HG02852 (cell line): ENCODE results near the gene PKDCC.
A peak's percentile ranks its signal among the peaks of the same experiment; 100 is the strongest.
"Not testable (repeated sequence)": the region's sequence is repeated elsewhere in the genome, so short reads cannot be mapped to it uniquely, and the experiment has no call there.

Experiments used
- ATAC-seq: cut with Tn5 transposase; IDR thresholded peaks from one replicate; pipeline ENCODE4 v1.9.1; 2021; ENCODE audit warnings: mild to moderate bottlenecking, moderate library complexity; ENCODE audit not compliant: unreplicated experiment

PKDCC gene

GRCh38 chr2:42085070-42085469 lies 37.2 kb downstream of the PKDCC start:
- not testable (repeated sequence) for ATAC-seq

- no peak for ATAC-seq
These were observed 38.1 kb downstream of the PKDCC start for GRCh38 chr2:42085706-42086487.

GRCh38 chr2:42086500-42086953 lies 38.7 kb downstream of the PKDCC start:
- peak; percentile 49 for ATAC-seq

DNA sequence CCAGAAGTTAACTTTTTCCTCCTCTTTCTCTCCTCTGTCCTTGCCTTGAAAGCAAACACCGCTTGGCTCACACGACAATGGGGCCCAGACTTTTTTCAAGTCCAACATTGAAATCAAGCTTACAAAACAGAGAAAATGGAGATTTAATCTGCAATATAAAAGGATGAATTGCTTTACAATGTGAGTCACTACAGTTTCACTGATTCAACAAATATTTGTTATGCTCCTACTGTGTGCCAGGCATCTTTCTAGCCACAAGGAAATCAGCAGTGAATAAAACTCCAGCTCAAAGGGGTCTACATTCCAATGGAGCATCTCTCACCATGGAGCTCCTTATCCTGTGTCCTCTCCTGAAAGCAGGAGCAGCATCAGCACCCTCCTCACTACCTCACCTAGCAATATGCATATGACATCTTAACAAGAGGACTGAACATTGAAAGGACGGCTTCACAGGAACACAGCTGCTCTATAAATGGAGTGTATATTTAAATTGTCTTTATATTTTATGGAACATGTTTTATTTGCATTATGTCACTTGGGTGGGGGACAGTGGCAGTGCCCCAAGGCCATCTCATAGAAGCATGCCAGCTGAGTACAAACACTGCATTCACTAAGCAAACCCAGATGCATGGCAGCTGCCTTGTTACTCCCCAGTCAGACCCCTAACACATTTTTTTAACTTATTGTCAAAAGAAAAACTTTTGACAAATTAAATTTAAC lies 39.5 kb downstream of the PKDCC start:
- no peak for ATAC-seq

DNA sequence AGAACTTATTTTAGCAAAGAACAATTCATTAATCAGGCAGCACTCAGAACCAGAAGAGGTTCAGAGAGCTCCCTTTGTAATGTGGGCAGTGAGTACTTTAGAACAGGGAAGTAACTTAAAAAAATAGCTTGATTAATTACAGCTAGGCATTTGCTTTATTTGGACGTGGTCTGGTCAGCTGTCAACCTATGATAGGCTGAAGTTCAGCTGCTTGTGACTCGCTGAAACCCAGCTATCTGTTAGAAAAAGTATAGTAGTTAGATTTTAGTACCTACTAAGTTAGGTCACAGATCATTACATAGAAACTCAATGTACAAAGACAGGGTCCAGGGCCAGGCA lies 40.0 kb downstream of the PKDCC start:
- no peak for ATAC-seq

DNA sequence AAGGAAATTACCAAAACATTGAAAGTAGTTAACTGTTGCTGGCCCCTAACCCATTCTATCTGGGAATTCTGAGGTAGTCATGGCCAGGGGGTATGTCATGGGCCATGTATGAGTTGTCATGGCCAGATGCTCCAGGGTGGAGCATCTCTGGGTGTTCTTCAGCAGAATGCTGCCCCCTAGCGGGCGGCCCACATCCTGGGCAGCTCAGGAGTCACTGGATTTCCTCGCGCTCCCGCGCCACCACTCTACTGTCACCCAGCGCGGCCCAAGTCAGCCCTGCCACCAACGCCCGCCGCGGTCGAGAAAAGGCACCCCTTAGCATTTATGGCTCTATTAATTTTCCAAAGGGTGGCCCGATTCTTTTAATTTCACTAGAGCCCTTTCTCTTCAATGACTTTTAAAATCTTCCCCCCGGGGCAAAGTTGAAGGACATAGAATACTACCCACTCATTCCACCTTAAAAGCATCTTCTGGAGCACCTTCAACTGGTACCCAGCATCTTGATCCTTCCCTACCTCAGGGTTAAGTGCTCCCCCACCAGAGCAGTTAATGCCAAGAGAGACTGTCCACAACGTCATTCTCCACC lies 41.6 kb downstream of the PKDCC start:
- ATAC-seq: peak; percentile 88

DNA sequence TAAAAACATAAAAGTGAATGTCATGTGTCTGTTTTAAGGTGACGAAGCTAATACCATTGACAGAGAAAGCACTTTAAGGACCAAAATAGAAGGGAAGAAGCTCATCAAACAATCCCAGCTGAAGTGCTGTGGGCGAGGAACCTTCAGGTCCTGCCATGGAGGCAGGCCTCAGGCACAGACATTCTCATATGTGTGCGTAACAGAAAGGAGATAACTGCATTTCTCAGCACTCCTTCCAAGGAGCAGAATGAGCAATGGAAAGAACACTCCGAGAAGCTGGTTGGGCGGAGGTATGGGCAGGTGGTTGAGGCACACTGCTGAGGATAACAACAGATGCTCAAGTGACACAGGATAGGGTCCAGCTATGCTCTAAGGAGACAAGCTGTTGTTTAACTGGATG lies 42.4 kb downstream of the PKDCC start:
- ATAC-seq: no peak

- no peak for ATAC-seq
These were observed 43.9 kb downstream of the PKDCC start for GRCh38 chr2:42091671-42092070.

DNA sequence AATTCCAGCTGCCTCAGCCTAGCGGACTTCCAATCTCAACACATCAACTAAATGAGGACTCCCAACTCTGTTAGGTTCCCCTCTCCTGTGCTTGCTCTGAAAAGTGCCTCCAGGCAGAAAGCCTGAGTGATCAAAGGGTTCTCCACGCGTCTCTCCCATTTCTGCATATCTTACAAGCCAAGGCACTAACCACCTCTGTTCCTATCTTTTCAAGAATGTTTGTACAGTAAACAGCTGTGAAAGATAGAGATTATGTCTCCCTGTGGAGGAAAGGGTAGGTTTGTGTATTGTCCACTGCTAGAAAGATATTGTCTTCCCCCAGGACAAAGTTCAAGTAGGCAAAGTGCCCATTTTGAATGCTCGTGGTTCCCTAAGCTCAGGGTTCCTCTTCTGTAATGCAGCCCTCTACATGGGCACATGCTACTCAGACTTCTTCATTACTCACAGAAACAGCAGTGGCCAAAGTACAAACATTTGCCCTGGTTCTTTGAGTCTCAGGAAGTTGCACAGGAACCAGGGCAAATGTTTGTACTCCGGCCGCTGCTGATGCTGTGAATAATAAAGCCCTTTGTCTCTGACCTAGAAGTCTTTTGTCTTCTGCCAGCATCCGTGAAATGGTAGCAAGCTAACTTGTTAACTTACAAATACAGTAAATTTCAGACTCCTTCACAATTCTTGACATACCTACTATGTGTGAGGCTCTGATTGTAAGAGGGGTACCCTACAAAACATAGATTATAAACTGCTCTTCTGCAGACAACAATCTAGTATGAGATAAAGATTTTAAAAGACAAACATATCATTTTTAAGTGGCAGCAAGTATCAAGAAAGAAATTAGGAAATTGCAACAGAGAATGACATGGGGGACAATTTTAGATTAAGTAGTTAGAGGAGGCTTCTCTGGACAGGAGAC lies 44.5 kb downstream of the PKDCC start:
- no peak for ATAC-seq

- ATAC-seq: no peak
These were observed 46.3 kb downstream of the PKDCC start for GRCh38 chr2:42094114-42094513.

- ATAC-seq: no peak
These were observed 48.1 kb downstream of the PKDCC start for GRCh38 chr2:42095923-42096408.

DNA sequence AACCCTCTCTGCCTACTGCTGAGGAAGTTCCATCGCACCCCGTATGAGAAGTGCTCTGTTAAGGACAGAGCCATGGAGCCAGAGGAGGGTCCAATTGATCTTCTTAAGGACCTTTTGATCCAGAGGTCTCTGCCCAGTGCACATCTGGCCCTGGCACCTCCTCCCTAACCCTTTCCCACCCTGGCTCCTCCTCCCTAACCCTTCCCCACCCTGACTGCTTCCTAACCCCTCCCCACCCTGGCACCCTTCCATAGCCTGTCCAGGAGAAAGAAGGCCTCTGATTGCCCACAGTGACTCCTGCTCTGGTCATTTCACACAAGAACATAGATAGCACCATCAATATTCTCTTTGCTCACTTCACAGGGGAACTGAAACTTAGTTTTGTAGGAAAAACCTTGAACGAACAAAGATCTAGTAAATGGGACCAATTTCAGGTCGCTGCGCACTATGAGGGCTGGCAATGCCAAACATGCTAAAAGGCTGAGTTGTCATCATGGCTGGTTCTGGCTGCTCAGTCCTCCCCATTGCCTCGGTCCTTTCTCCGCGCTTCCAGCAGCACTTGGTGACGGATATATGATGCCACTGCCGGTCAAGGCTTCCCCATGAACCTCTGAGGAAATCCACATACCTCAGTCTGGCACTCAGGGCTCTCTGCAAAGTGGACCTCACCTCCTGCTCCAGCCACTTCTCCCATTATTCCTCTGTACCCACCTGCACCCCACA lies 49.2 kb downstream of the PKDCC start:
- ATAC-seq: peak; percentile 51

GRCh38 chr2:42098571-42099437 lies 51.0 kb downstream of the PKDCC start:
- no peak for ATAC-seq

GRCh38 chr2:42099438-42100173 lies 51.8 kb downstream of the PKDCC start:
- ATAC-seq: no peak

DNA sequence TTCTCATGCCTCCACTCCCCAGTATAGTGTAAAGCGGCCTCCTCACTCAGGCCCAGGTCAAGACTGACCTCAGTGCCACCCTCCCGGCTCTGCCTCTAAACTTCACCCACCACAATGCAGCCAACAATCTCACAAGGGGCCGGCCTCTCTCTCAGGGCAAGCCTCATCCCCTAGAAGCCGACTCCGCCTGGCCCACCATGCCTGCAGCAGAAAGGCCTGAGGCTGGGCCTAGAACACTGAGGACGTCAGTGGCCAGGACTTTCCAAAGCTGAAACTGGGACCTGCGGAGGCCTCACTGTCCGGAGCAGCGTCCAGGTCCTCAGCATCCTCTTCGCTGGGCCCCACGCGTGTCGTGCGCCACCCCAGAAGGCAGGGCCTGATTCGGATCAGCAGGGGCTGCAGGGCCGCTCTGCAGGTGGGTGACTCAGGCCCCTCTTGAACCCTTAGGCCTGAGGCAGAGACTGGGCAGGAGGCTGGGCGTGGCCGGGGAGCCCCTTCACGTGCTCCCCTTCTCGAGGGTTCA lies 52.9 kb downstream of the PKDCC start:
- no peak for ATAC-seq

- no peak for ATAC-seq
These were observed 53.6 kb downstream of the PKDCC start for GRCh38 chr2:42101206-42102023.

- ATAC-seq: peak; percentile 67
These were observed 54.3 kb downstream of the PKDCC start for GRCh38 chr2:42102024-42102590.
